Gastrocnemius medialis (tissue), 4 donors: ENCODE measurements around the gene CDK16. TPM values are rescaled to one million over a fixed set of nuclear protein-coding genes. Genes with fewer than 3 reads are reported as not detected.

Experiments used
- ATAC-seq, 2 donors: fragments of 150-250 bp; one replicate each; pipeline ENCODE4 v1.9.1; 2016
- DNase-seq, 2 donors: peaks; one replicate each; pipeline ENCODE4 v3.0.0-alpha.2; 2019
- H3K27ac ChIP-seq, 4 donors: fragments of 200-600 bp; sonication (generic); 1 replicate in 1 of 4; 2 replicates in 3 of 4; pipeline ENCODE4 v1.5.1; 2016 to 2018; ENCODE audit warnings: mild to moderate bottlenecking in 2 of 4, moderate library complexity in 1 of 4
- H3K27me3 ChIP-seq, 3 donors: fragments of 200-600 bp; sonication (generic) in 2 of 3; 1 replicate in 1 of 3; 2 replicates in 2 of 3; pipeline versions ENCODE4 v1.5.1 to v1.6.0; 2016 to 2019; ENCODE audit warnings: mild to moderate bottlenecking in 1 of 3, moderate library complexity in 1 of 3
- H3K36me3 ChIP-seq, 2 donors: fragments of 200-600 bp; sonication (generic) in 1 of 2; one replicate each; pipeline ENCODE4 v1.5.1; 2017 to 2018
- H3K4me1 ChIP-seq, 2 donors: fragments of 200-600 bp; sonication (generic) in 1 of 2; one replicate each; pipeline ENCODE4 v1.5.1; 2016 to 2017; ENCODE audit warnings: mild to moderate bottlenecking in 2 of 2
- H3K4me3 ChIP-seq, 4 donors: fragments of 200-600 bp; sonication (generic) in 3 of 4; 1 replicate in 1 of 4; 2 replicates in 3 of 4; pipeline ENCODE4 v1.5.1; 2016 to 2019; ENCODE audit warnings: mild to moderate bottlenecking in 2 of 4
- H3K9me3 ChIP-seq, 3 donors: fragments of 200-600 bp; sonication (generic) in 2 of 3; 1 replicate in 1 of 3; 2 replicates in 2 of 3; pipeline ENCODE4 v1.5.1; 2016 to 2019
- POLR2A ChIP-seq, 2 donors: fragments of 450-650 bp; IDR thresholded peaks; one replicate each; pipeline ENCODE4 v1.6.1; 2017; ENCODE audit warnings: antibody characterized with exemption in 2 of 2, mild to moderate bottlenecking in 2 of 2, moderate library complexity in 2 of 2
- in situ Hi-C, 4 donors: fragments of 200-750 bp; cut with MboI; loops; one replicate each; pipeline versions ENCODE4 v1.15.0 to v1.8.0; 2017; ENCODE audit warnings: low sequenced_read_pairs in 4 of 4
- intact Hi-C: fragments of 100-400 bp; cut with DNase I; formaldehyde crosslinking; loops from one replicate; pipeline ENCODE4 v1.15.1; 2023; ENCODE audit warnings: low total_unique reads
- total RNA-seq, 4 donors: library from RNA; depleted of rRNA; stranded (reverse); fragments of >200 nt; gene quantifications; one replicate each; pipeline versions ENCODE4 v1.1.0 to v1.2.3, GENCODE V29; 2016
- TF ChIP-seq, protein P1 (sequence below), 5 experiments: fragments of 450-650 bp in 3 of 5; fragments of 200-600 bp in 2 of 5; sonication (generic) in 2 of 5; IDR thresholded peaks in 4 of 5; conservative IDR thresholded peaks in 1 of 5; 1 replicate in 4 of 5; 2 replicates in 1 of 5; pipeline ENCODE4 v1.5.1; 2016 to 2019; ENCODE audit warnings: antibody characterized with exemption in 5 of 5, mild to moderate bottlenecking in 3 of 5, moderate library complexity in 3 of 5

Gene CDK16
- total RNA-seq, 4 donors from 2014 or later: 124 to 208 (median 178) TPM

DNA sequence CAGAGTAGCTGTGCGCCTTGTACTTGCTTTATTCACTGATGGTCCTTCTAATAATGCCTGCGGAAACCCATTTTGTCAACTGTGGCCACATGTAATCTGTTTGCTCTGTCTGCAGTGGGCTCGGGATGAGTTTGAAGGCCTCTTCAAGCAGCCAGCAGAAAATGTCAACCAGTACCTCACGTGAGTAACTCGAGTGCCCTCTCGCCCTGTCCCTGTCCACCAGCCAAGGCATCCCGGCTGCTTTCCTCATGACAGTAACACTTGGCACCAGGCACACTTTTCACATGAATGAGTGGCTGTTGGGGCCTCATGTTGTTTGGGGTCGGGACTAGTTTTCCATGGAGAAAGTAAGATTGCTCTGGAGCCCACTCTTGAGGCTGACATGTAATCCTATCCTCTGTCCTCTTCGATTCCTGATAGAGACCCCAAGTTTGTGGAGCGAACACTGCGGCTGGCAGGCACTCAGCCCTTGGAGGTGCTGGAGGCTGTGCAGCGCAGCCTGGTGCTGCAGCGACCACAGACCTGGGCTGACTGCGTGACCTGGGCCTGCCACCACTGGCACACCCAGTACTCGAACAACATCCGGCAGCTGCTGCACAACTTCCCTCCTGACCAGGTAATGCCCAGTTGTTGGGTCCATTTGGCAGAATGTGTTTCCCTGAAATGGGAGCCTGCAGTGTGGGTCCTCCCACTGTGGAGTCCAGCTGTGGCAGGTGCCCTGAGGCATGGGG, 8.8 kb upstream of the CDK16 start:
- DNase-seq (peak; percentile 61 to 80), ATAC-seq (peak; percentile 94)

DNA sequence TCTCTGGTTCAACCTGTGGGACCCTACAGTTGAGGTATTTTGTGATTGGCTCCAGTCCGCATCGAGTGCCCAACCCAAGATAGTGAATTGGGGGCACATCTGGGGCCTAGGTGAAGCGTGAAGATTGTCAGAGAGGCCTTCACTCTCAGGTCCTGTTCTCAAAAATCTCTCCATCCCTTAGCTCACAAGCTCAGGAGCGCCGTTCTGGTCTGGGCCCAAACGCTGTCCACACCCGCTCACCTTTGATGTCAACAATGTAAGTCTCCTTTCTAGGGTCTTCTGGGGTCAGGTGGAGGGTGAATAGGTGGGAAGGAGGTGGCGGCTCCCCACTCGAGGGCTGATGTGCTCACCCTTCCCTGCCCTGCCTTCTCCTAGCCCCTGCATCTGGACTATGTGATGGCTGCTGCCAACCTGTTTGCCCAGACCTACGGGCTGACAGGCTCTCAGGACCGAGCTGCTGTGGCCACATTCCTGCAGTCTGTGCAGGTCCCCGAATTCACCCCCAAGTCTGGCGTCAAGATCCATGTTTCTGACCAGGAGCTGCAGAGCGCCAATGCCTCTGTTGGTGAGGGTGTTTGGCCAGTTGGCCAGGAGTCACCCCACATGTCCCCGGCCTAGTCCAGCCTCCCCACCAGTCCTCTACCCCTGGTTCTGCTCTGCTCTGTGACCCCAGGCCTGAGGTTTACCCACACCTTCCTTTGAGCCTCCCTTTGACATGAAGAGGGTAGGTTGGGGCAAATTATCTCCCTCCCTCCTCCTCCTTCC, 7.6 kb upstream of the CDK16 start:
- Histone ChIP-seq H3K27ac (peak overlapping the region; percentile 28 to 84 (median 77)), H3K4me1 (peaks cover 0 to 5% of the 10 kb centered on the region in 2 donors), H3K9me3 (no peaks in the 10 kb centered on the region), H3K4me3 (no peak overlapping the region), H3K27me3 (no peaks in the 10 kb centered on the region), H3K36me3 (peaks cover 6 to 100% of the 10 kb centered on the region in 2 donors)
- DNase-seq (no peak), ATAC-seq (no peak)
- intact Hi-C loops (no loop called here), in situ Hi-C loops (loop anchor here in 2 of 4 donors (25.0 kb wide), 2 partner anchors 301 to 326 kb away; no protein-coding TSS in a partner anchor)
- no peak for TF ChIP-seq POLR2A (IDR thresholded peaks at IDR 0.05)
- TF ChIP-seq, protein P1, sequence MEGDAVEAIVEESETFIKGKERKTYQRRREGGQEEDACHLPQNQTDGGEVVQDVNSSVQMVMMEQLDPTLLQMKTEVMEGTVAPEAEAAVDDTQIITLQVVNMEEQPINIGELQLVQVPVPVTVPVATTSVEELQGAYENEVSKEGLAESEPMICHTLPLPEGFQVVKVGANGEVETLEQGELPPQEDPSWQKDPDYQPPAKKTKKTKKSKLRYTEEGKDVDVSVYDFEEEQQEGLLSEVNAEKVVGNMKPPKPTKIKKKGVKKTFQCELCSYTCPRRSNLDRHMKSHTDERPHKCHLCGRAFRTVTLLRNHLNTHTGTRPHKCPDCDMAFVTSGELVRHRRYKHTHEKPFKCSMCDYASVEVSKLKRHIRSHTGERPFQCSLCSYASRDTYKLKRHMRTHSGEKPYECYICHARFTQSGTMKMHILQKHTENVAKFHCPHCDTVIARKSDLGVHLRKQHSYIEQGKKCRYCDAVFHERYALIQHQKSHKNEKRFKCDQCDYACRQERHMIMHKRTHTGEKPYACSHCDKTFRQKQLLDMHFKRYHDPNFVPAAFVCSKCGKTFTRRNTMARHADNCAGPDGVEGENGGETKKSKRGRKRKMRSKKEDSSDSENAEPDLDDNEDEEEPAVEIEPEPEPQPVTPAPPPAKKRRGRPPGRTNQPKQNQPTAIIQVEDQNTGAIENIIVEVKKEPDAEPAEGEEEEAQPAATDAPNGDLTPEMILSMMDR (IDR thresholded peaks at IDR 0.05 in 4 of 5, conservative IDR thresholded peaks at IDR 0.05 in 1 of 5): no peak

More for the DNA sequence above, 8.8 kb upstream of the CDK16 start:
- H3K36me3 ChIP-seq: peaks cover 6 to 100% of the 10 kb centered on the region in 2 donors
- no peaks in the 10 kb centered on the region for H3K27me3 ChIP-seq
- H3K4me3 ChIP-seq: no peak overlapping the region
- intact Hi-C loops: no loop called here
- H3K9me3 ChIP-seq: no peaks in the 10 kb centered on the region
- peak overlapping the region; percentile 74 to 84 (median 80) for H3K27ac ChIP-seq
- in situ Hi-C loops: loop anchor here in 2 of 4 donors (25.0 kb wide), 2 partner anchors 303 to 328 kb away; no protein-coding TSS in a partner anchor
- TF ChIP-seq, protein P1 (IDR thresholded peaks at IDR 0.05 in 4 of 5, conservative IDR thresholded peaks at IDR 0.05 in 1 of 5): no peak
- no peak for TF ChIP-seq POLR2A (IDR thresholded peaks at IDR 0.05)
- peaks cover 0 to 5% of the 10 kb centered on the region in 2 donors for H3K4me1 ChIP-seq

DNA sequence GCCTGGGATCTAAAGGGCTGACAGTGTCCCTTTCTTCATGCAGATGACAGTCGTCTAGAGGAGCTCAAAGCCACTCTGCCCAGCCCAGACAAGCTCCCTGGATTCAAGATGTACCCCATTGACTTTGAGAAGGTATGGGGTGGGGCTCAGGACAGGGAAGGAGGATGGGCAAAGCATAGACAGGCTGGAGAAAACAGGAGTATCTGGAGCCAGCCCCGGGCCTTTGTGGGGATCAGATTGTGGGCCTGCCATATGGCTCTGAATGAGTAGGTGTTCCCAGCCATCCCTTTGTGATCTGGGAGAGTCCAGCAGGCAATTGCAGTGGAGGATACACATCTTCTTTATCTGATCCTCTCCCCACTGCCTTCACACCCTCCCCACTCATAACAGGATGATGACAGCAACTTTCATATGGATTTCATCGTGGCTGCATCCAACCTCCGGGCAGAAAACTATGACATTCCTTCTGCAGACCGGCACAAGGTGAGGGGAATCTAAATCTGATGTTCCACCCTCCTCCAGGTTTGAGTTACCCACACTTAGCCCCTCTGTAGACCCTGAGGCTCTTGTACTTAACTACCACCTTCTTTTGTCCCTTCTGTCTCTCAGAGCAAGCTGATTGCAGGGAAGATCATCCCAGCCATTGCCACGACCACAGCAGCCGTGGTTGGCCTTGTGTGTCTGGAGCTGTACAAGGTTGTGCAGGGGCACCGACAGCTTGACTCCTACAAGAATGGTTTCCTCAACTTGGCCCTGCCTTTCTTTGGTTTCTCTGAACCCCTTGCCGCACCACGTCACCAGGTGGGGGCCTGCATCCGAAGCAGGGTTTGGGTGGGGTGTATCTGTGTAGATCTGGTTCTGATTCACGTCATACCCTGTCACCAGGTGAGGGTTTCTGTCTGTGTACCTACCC, 5.8 kb upstream of the CDK16 start:
- Histone ChIP-seq H3K9me3 (no peaks in the 10 kb centered on the region), H3K4me1 (peaks cover 7 to 13% of the 10 kb centered on the region in 2 donors), H3K27me3 (no peaks in the 10 kb centered on the region), H3K27ac (peak overlapping the region in 1 of 4 donors; percentile 40), H3K4me3 (no peak overlapping the region), H3K36me3 (peaks cover 6 to 90% of the 10 kb centered on the region in 2 donors)
- TF ChIP-seq, protein P1 (IDR thresholded peaks at IDR 0.05 in 4 of 5, conservative IDR thresholded peaks at IDR 0.05 in 1 of 5): no peak
- no peak for TF ChIP-seq POLR2A (IDR thresholded peaks at IDR 0.05)
- intact Hi-C loops (no loop called here), in situ Hi-C loops (loop anchor here in 2 of 4 donors (25.0 kb wide), 2 partner anchors 300 to 325 kb away; no protein-coding TSS in a partner anchor)
- ATAC-seq: no peak
- DNase-seq: no peak

DNA sequence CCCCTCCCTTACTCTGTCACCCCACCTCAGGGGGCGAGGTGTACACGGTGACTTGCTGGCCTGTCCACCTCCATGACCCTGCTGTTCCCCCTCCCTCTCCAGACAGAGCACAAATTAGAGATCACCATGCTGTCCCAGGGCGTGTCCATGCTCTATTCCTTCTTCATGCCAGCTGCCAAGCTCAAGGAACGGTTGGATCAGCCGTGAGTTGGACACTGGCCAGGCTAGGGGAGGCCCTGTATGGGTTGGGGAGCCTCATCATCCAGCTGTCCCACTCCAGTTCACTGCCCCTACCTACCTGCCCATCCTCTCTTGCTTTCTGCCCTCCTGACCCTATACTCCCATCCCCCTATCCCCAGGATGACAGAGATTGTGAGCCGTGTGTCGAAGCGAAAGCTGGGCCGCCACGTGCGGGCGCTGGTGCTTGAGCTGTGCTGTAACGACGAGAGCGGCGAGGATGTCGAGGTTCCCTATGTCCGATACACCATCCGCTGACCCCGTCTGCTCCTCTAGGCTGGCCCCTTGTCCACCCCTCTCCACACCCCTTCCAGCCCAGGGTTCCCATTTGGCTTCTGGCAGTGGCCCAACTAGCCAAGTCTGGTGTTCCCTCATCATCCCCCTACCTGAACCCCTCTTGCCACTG, 3.9 kb upstream of the CDK16 start:
- Histone ChIP-seq H3K4me1 (peaks cover 8% of the 10 kb centered on the region in 2 donors), H3K4me3 (no peak overlapping the region), H3K9me3 (no peaks in the 10 kb centered on the region), H3K27ac (peak overlapping the region in 2 of 4 donors; percentile 37 to 89), H3K27me3 (no peaks in the 10 kb centered on the region), H3K36me3 (peaks cover 6 to 71% of the 10 kb centered on the region in 2 donors)
- in situ Hi-C loops (loop anchor here in 2 of 4 donors (25.0 kb wide), 2 partner anchors 298 to 323 kb away; no protein-coding TSS in a partner anchor), intact Hi-C loops (loop anchor here (5.0 kb wide), 3 partner anchors 343 to 1953 kb away; no protein-coding TSS in a partner anchor)
- ATAC-seq (no peak), DNase-seq (no peak)
- TF ChIP-seq POLR2A (IDR thresholded peaks at IDR 0.05): no peak
- TF ChIP-seq, protein P1 (IDR thresholded peaks at IDR 0.05 in 4 of 5, conservative IDR thresholded peaks at IDR 0.05 in 1 of 5): no peak
